ENCODE results near the gene ATN1.

Gene ATN1

GRCh38 chr12:6944381-6945186 lies 16.8 kb downstream of the ATN1 start:
- DNase-seq (ENCODE audit: low read depth, low spot score): peak; percentile 81

- DNase-seq (ENCODE audit: low read depth, low spot score): no peak
Measured at GRCh38 chr12:6945613-6946012, 17.9 kb downstream of the ATN1 start.

GRCh38 chr12:6946033-6946919 lies 18.5 kb downstream of the ATN1 start:
- no peak for DNase-seq (ENCODE audit: low read depth, low spot score)

GRCh38 chr12:6946920-6947374 lies 19.2 kb downstream of the ATN1 start:
- no peak for DNase-seq (ENCODE audit: low read depth, low spot score)

- no peak for DNase-seq (ENCODE audit: low read depth, low spot score)
Measured at GRCh38 chr12:6947615-6948014, 19.9 kb downstream of the ATN1 start.

GRCh38 chr12:6948873-6949594 lies 21.3 kb downstream of the ATN1 start:
- DNase-seq (ENCODE audit: low read depth, low spot score): no peak

- DNase-seq (ENCODE audit: low read depth, low spot score): no peak
Measured at GRCh38 chr12:6950401-6950801, 22.6 kb downstream of the ATN1 start.

- no peak for DNase-seq (ENCODE audit: low read depth, low spot score)
Measured at GRCh38 chr12:6950811-6951540, 23.2 kb downstream of the ATN1 start, which contains the start of gene PTPN6. TSS of gene PTPN6 (plus strand) at chr12:6951356. CDS start at chr12:6951513, 157 bp downstream.

- no peak for DNase-seq (ENCODE audit: low read depth, low spot score)
Measured at GRCh38 chr12:6951551-6952120, 23.9 kb downstream of the ATN1 start.

- no peak for DNase-seq (ENCODE audit: low read depth, low spot score)
Measured at GRCh38 chr12:6952121-6952862, 24.5 kb downstream of the ATN1 start.

GRCh38 chr12:6952863-6953441 lies 25.2 kb downstream of the ATN1 start:
- no peak for DNase-seq (ENCODE audit: low read depth, low spot score)

GRCh38 chr12:6953442-6954315 lies 25.9 kb downstream of the ATN1 start:
- peak; percentile 70 for DNase-seq (ENCODE audit: low read depth, low spot score)

- DNase-seq (ENCODE audit: low read depth, low spot score): no peak
Measured at GRCh38 chr12:6954316-6955107, 26.8 kb downstream of the ATN1 start.

GRCh38 chr12:6955108-6956020 lies 27.6 kb downstream of the ATN1 start:
- no peak for DNase-seq (ENCODE audit: low read depth, low spot score)

GRCh38 chr12:6956021-6956727 lies 28.4 kb downstream of the ATN1 start:
- DNase-seq (ENCODE audit: low read depth, low spot score): no peak

GRCh38 chr12:6957151-6957701 lies 29.5 kb downstream of the ATN1 start:
- DNase-seq (ENCODE audit: low read depth, low spot score): no peak

Measured in activated CD4-positive, CD25-positive, alpha-beta regulatory T cell treated with anti-CD3 and anti-CD28 coated beads, Interleukin-2, amount 50 U/mL, for 16 hours (primary cell).